Measurements from ENCODE around the gene KIF4A.

The KIF4A gene

DNA sequence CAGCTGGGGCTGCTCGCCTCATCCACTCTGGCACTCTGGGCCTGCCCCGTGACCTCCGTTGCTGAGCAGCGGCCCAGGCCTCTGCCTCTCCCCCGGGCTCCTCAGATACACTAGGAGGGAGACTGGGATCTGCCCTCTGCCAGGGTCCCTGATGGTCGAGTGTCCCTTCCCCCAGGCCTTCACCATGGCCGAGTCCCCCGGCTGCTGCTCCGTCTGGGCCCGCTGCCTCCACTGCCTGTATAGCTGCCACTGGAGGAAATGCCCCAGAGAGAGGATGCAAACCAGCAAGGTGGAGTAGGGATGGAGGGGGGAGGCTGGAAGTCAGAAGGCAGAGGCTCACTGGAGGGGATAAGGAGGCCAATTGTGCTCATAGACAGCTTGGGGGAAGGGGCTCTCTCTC, 134.9 kb downstream of the KIF4A start:
- DNase-seq (ENCODE audit: low read depth): no peak
- H3K4me3 ChIP-seq (ENCODE audit: low read length): no peak overlapping the region

DNA sequence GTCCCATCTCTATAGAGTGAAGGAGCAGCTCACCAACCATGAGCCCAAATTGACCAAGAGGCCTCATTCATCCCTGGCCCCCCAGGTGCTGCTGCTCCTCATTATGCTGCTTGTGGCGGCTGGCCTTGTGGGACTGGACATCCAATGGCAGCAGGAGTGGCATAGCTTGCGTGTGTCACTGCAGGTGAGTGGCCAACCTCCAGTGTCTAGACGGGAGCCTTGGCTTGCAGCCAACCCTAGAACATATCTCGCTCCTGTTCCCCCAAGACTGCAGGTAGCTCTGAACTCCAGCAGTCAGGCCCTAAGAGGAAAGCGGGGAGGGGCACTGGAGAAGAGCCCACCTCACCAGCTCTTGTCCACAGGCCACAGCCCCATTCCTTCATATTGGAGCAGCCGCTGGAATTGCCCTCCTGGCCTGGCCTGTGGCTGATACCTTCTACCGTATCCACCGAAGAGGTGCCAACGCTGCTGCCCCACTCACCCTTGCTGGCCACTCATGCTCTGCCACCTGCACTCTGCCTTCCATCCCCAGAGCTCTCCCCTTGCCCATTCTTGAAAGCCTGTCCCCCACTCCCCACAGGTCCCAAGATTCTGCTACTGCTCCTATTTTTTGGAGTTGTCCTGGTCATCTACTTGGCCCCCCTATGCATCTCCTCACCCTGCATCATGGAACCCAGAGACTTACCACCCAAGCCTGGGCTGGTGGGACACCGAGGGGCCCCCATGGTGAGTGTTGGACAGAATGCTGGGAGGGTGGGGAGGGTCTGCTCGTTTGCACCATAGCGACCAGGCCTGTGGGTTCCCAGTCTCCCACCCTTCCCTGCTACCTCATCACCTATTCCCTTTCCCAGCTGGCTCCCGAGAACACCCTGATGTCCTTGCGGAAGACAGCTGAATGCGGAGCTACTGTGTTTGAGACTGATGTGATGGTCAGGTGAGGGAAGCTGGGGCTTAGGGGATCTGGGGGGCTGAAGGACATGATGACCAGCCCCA, 136.7 kb downstream of the KIF4A start:
- DNase-seq (ENCODE audit: low read depth): no peak
- H3K4me3 ChIP-seq (ENCODE audit: low read length): no peak overlapping the region
- TF ChIP-seq, protein P1, sequence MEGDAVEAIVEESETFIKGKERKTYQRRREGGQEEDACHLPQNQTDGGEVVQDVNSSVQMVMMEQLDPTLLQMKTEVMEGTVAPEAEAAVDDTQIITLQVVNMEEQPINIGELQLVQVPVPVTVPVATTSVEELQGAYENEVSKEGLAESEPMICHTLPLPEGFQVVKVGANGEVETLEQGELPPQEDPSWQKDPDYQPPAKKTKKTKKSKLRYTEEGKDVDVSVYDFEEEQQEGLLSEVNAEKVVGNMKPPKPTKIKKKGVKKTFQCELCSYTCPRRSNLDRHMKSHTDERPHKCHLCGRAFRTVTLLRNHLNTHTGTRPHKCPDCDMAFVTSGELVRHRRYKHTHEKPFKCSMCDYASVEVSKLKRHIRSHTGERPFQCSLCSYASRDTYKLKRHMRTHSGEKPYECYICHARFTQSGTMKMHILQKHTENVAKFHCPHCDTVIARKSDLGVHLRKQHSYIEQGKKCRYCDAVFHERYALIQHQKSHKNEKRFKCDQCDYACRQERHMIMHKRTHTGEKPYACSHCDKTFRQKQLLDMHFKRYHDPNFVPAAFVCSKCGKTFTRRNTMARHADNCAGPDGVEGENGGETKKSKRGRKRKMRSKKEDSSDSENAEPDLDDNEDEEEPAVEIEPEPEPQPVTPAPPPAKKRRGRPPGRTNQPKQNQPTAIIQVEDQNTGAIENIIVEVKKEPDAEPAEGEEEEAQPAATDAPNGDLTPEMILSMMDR (conservative IDR thresholded peaks at IDR 0.05; ENCODE audit: low read length): no peak

More for the DNA sequence above, 134.9 kb downstream of the KIF4A start:
- TF ChIP-seq, protein P1 (conservative IDR thresholded peaks at IDR 0.05; ENCODE audit: low read length): no peak

DNA sequence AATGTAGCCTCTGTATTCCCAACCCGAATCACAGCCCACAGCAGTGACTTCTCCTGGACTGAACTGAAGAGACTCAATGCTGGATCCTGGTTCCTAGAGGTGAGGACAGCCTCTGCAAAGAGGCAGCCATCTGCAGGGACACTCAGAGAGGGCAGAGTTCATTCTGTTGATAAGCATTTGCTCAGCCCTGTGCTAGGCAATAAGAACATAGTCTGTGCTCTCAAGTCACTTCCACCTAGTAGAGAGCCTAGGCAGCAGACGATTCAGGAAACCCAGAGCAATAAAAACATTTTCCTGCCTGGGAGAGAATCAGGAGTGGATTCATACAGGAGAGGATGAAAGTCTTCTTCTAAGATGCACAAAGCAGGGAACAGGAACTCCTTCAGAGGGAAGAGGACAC, 137.5 kb downstream of the KIF4A start:
- TF ChIP-seq, protein P1 (conservative IDR thresholded peaks at IDR 0.05; ENCODE audit: low read length): no peak
- DNase-seq (ENCODE audit: low read depth): no peak
- no peak overlapping the region for H3K4me3 ChIP-seq (ENCODE audit: low read length)

DNA sequence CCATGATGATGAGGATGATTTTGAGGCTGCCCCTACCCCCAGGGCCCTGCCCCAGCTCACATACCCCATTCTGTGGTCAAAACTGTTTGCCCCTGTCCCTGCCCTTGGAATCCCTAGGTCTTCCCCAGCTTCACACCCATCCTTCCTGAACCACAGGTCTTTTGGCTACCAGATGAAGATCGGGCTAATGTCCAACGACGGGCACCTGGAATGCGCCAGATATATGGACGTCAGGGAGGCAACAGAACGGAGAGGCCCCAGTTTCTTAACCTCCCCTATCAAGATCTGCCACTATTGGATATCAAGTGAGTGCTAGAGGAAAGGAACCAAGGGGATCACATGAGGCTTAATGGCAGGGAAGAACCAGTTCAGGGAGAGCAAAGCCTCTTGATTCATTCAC, 139.9 kb downstream of the KIF4A start:
- no peak for DNase-seq (ENCODE audit: low read depth)
- TF ChIP-seq, protein P1 (conservative IDR thresholded peaks at IDR 0.05; ENCODE audit: low read length): no peak
- H3K4me3 ChIP-seq (ENCODE audit: low read length): no peak overlapping the region

DNA sequence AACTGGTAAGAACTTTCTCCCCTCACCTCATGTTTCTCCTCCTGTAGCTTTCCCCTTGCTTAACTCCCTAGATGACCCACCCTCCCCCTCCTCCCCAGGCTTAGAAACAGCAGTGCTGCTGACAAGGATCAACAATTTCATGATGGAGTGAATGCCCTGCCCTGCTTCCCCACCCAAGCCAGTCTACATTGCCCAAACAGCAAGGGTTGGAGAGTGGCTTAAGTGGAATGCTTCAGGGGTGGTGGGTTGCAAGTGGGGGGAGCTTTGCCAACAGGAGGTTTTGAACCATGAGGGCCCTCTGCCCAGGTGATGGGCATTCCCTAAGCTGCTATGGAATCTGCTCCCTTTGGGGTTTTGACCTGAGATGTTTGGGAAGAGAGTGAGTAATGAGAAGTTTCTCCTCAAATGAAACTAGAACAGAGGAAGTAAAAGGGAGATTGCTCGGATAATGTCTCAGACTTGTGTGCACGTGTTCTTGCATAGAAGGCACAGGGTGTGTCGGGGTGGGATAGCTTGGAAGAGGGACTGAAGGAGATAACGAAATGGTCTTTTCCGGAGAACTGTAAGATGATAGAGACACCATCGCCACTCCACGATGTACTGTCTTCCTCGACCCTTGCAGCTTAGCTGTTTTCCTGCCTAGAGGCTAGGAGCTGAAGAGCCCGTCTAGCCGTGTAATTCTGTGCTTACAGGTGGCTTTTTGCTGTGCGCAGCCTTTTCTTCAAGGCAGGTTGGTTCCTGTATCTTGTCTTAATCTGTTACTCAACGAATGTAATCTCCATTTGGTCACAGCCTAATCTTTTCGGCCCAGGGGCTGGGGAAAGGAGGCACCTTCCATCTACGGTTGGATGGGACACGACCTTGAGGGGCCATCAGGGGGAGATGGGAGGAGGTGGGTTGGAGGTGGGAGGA, 143.3 kb downstream of the KIF4A start:
- no peak for DNase-seq (ENCODE audit: low read depth)
- TF ChIP-seq, protein P1 (conservative IDR thresholded peaks at IDR 0.05; ENCODE audit: low read length): no peak
- peak overlapping the region; percentile 83 for H3K4me3 ChIP-seq (ENCODE audit: low read length)

DNA sequence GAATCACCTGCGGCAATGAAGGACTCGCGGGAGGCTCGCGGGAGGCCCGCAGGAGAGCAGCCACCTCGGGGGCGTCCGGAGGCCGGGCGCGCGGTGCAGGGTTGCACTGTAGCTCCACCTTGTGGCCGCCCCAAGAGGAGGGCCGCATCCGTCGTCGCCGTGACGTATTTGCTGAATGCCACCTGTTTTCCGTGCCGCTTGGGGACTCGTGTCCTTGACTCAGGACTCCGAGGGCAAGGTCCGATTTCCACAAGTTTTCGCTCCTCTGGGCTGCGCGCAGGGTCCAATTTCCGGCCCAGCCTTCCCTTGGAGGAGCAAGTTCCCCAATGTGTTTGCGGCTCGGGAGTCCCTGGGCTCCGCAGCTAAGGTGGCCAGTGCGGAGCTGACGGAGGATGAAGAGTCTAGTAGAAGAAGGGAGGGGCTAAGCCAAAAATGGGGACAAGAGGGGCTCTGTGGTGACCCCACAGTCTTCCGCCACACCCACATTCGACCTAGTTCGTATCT, 144.0 kb downstream of the KIF4A start:
- TF ChIP-seq, protein P1 (conservative IDR thresholded peaks at IDR 0.05; ENCODE audit: low read length): peak; percentile 55
- DNase-seq (ENCODE audit: low read depth): peak; percentile 30
- peak overlapping the region; percentile 83 for H3K4me3 ChIP-seq (ENCODE audit: low read length)
